Lung (tissue), 12 donors: ENCODE measurements around the gene CD248. TPM values are rescaled to one million over a fixed set of nuclear protein-coding genes. Genes with fewer than 3 reads are reported as not detected.

Experiments used
- ATAC-seq: fragments of 200-7000 bp; cut with Tn5 transposase; one replicate; pipeline ENCODE4 v1.9.1; 2020; ENCODE audit warnings: moderate number of reproducible peaks; ENCODE audit not compliant: insufficient read depth, low FRiP score
- DNase-seq, 3 donors: peaks; one replicate each; pipeline ENCODE4 v3.0.0-alpha.2; 2013 to 2017
- H3K27ac ChIP-seq, 2 donors: one replicate each; pipeline ENCODE4 v1.5.1; 2013; ENCODE audit warnings: mild to moderate bottlenecking in 2 of 2, moderate library complexity in 2 of 2, control low read depth in 1 of 2, inconsistent platforms in 1 of 2, low read depth in 1 of 2, low read length in 1 of 2
- H3K27me3 ChIP-seq, 3 donors: one replicate each; pipeline ENCODE4 v1.5.1; 2013; ENCODE audit warnings: low read length in 2 of 3; ENCODE audit not compliant: control insufficient read depth in 3 of 3, insufficient read depth in 3 of 3
- H3K36me3 ChIP-seq, 4 donors: one replicate each; pipeline ENCODE4 v1.5.1; 2013; ENCODE audit warnings: low read length in 4 of 4, mild to moderate bottlenecking in 1 of 4, moderate library complexity in 1 of 4; ENCODE audit not compliant: control insufficient read depth in 4 of 4, insufficient read depth in 4 of 4
- H3K4me1 ChIP-seq, 5 donors: one replicate each; pipeline ENCODE4 v1.5.1; 2013; ENCODE audit warnings: low read length in 5 of 5, mild to moderate bottlenecking in 2 of 5, moderate library complexity in 1 of 5; ENCODE audit not compliant: control insufficient read depth in 5 of 5, insufficient read depth in 5 of 5
- H3K4me3 ChIP-seq: one replicate; pipeline ENCODE4 v1.5.1; 2013; ENCODE audit warnings: mild to moderate bottlenecking, control low read depth, moderate library complexity
- H3K9ac ChIP-seq, 2 donors: one replicate each; pipeline ENCODE4 v1.5.1; 2013; ENCODE audit warnings: low read length in 2 of 2, control low read depth in 1 of 2; ENCODE audit not compliant: insufficient read depth in 1 of 2
- H3K9me3 ChIP-seq, 4 donors: one replicate each; pipeline ENCODE4 v1.5.1; 2013; ENCODE audit warnings: low read length in 3 of 4, mild to moderate bottlenecking in 1 of 4, moderate library complexity in 1 of 4; ENCODE audit not compliant: control insufficient read depth in 4 of 4, insufficient read depth in 3 of 4
- WGBS, 2 donors: extraction: QIAGEN DNeasy Blood & Tissue Kit; methylation state at CpG; one replicate each; pipeline ENCODE4 v1.1.7; 2013; 5-methylcytosine and 5-hydroxymethylcytosine counted together
- polyA plus RNA-seq, 2 donors: library from polyadenylated mRNA; stranded (reverse); fragments of 200-250 nt; gene quantifications; one replicate each; pipeline ENCODE4 v1.2.1, GENCODE V29; 2013
- total RNA-seq, 2 donors: library from RNA; depleted of rRNA in 1 of 2; stranded (reverse); fragments of >200 nt in 1 of 2; gene quantifications; one replicate each; pipeline ENCODE4 v1.2.1, GENCODE V29; 2014 to 2021
- TF ChIP-seq, protein P1 (sequence below): IDR thresholded peaks from 2 replicates; pipeline ENCODE4 v1.5.1; 2012; ENCODE audit warnings: mild to moderate bottlenecking; ENCODE audit errors: control extremely low read depth, extremely low read depth
- donor health status: control.
- donor health status: control.
- donor health status: Bipolar disorder and iron deficiency.
- donor health status: healthy.
- donor health status: DM: yes; HTN: yes; CAD: no.

Gene CD248
- total and polyA plus RNA-seq, 4 donors = 9.2 to 53.5 (median 23.0) TPM

DNA sequence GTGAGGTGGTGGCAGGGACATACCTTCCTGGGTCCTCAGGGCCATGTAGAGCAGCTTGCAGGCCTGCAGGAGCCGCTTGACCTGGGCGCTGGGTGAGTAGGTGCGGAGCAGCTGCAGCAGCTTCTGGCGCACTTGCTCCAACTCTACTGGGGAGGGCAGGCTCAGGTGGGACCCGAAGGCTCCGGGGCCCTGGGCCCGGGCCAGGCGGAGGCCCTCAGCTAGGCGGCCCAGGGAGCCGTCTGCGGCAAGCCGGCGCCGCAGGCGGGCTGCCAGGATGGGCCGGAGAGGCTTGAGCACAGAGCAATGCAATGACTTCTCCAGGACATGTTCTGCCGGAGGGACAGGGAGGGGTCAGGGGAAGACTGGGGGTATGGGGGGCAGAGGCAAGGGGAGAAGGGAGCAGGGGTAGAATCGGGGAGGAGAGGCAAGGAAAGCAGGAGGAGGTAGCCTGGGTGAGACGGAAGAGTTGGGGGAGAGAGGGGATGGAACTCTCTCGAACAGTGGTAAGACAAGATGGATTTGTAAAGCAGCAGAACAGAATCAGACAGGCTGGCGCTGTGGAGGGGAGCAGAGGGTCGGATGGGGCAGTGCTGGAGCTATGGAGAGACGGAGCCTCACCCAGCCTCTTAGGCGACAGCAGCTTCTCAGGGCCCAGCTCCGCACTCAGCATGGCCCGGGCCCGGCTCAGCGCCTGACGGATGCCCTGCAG is 17.2 kb upstream of the CD248 start:
- DNase-seq (no peak), ATAC-seq (no peak)
- Histone ChIP-seq H3K9ac (no peak overlapping the region), H3K9me3 (peaks cover 0 to 1% (median 0%) of the 10 kb centered on the region in 4 donors), H3K4me3 (no peak overlapping the region), H3K27ac (no peak overlapping the region), H3K4me1 (peaks cover 0 to 21% (median 10%) of the 10 kb centered on the region in 5 donors), H3K27me3 (no peaks in the 10 kb centered on the region), H3K36me3 (peaks cover 0 to 37% (median 2%) of the 10 kb centered on the region in 4 donors)
- TF ChIP-seq, protein P1, sequence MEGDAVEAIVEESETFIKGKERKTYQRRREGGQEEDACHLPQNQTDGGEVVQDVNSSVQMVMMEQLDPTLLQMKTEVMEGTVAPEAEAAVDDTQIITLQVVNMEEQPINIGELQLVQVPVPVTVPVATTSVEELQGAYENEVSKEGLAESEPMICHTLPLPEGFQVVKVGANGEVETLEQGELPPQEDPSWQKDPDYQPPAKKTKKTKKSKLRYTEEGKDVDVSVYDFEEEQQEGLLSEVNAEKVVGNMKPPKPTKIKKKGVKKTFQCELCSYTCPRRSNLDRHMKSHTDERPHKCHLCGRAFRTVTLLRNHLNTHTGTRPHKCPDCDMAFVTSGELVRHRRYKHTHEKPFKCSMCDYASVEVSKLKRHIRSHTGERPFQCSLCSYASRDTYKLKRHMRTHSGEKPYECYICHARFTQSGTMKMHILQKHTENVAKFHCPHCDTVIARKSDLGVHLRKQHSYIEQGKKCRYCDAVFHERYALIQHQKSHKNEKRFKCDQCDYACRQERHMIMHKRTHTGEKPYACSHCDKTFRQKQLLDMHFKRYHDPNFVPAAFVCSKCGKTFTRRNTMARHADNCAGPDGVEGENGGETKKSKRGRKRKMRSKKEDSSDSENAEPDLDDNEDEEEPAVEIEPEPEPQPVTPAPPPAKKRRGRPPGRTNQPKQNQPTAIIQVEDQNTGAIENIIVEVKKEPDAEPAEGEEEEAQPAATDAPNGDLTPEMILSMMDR = no peak
- WGBS, 2 donors = 87 to 93% methylated on average over 29 of the region's 29 CpGs

DNA sequence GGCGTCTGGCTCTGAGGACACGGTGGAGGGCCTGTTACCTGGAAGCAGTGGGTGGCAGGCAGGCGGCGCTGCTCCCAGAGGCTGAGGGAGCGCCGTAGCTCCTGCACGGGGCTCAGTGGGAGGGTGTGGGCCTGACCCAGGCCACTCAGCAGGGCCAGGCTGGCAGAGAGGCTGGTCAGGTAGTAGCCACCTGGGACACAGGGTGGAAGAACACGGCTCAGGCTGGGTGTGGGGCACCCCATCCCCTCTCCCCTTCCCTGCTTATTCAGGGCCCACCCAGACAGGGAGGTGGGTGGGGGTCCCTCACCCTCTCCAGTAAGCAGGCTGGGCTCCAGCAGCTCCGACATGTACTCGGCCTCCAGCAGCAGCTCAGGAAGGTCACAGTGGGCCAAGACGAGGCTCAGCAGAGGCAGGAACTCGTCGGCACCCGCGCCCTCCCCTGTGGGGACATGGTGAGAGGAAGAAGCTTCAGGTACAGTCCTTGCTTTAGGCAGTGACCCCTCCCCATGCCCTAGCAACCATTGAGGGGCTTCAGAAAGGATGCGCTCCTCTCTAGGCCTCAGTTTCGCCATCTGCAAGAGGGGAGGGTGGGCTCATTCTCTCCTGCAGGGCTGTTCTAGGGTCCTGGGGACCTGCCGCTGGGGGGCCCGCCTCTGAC is 16.5 kb upstream of the CD248 start:
- TF ChIP-seq, protein P1 = no peak
- Histone ChIP-seq H3K9ac (no peak overlapping the region), H3K9me3 (peaks cover 0 to 1% (median 0%) of the 10 kb centered on the region in 4 donors), H3K36me3 (peaks cover 0 to 30% (median 0%) of the 10 kb centered on the region in 4 donors), H3K27ac (no peak overlapping the region), H3K4me1 (peaks cover 0 to 28% (median 13%) of the 10 kb centered on the region in 5 donors), H3K27me3 (no peaks in the 10 kb centered on the region), H3K4me3 (no peak overlapping the region)
- 92 to 94% methylated on average over 19 of the region's 19 CpGs for WGBS, 2 donors
- no peak for ATAC-seq
- DNase-seq = no peak

DNA sequence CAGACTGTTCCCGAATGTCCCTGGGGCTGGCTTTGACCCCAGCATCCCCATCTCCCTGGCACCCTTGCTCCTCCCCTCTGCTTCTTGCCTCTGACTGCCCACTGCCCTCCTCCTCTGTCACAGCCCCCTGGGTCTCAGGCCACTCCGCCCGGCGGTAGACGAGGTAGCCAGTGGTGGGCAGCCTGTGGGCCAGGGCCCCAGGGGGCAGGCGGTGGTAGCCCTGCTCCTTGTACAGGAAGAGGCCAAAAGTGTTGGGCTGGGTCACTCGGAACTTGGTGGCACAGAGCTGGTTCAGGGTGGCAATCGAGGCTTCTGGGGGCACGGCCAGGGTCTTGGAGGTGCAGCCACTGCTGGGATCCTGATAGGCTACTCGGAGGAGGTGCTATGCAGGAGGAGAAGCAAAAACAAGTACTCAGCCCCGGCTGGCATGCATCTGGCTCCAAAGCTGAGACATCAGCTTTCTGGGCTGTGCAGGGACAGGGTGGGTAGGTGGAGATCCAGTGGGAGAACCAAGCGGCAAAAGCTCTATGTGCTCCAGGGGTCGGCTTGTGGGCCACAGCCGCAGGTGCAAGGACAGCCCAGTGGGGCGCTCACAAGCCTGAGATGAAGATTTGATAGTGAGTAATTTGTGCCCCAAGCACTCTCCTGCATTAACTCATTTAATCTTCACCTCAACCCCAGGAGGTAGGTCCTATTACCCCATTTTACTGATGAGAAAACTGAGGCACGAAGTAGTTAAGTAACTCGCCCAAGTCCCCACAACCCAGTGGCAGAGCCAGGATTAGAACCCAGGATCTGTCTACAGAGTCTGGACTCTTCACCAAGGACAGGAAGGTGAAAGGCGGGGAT is 15.8 kb upstream of the CD248 start:
- H3K36me3 ChIP-seq = peaks cover 0 to 24% (median 0%) of the 10 kb centered on the region in 4 donors
- no peak overlapping the region for H3K27ac ChIP-seq
- TF ChIP-seq, protein P1 = no peak
- no peak overlapping the region for H3K9ac ChIP-seq
- peaks cover 0 to 1% (median 0%) of the 10 kb centered on the region in 4 donors for H3K9me3 ChIP-seq
- WGBS, 2 donors = 81 to 91% methylated on average over 17 to 18 of the region's 18 CpGs
- ATAC-seq (no peak), DNase-seq (no peak)
- no peak overlapping the region for H3K4me3 ChIP-seq
- H3K4me1 ChIP-seq = peaks cover 0 to 35% (median 20%) of the 10 kb centered on the region in 5 donors
- H3K27me3 ChIP-seq = no peaks in the 10 kb centered on the region
